Mesothelial cell of epicardium (in vitro differentiated cells): Measurements from ENCODE around the gene JPH3. TPM values are rescaled to one million over a fixed set of nuclear protein-coding genes. Genes with fewer than 3 reads are reported as not detected.

Experiments
- DNase-seq, 2 experiments: peaks; one replicate each; pipeline ENCODE4 v3.0.0; 2021; ENCODE audit warnings: low spot score in 2 of 2; ENCODE audit not compliant: unreplicated experiment in 2 of 2
- H3K27ac Mint-ChIP-seq: 2 replicates; pipeline ENCODE4 v1.8.0; 2021; ENCODE audit warnings: mixed read lengths
- H3K27me3 Mint-ChIP-seq: 2 replicates; pipeline ENCODE4 v1.8.0; 2021; ENCODE audit warnings: low read depth, mixed read lengths
- H3K36me3 Mint-ChIP-seq: 2 replicates; pipeline ENCODE4 v1.8.0; 2021; ENCODE audit warnings: mixed read lengths
- H3K4me1 Mint-ChIP-seq: 2 replicates; pipeline ENCODE4 v1.8.0; 2021; ENCODE audit warnings: mixed read lengths
- H3K4me3 Mint-ChIP-seq: 2 replicates; pipeline ENCODE4 v1.8.0; 2021; ENCODE audit warnings: mild to moderate bottlenecking, moderate library complexity, mixed read lengths
- H3K9me3 Mint-ChIP-seq: 2 replicates; pipeline ENCODE4 v1.8.0; 2021; ENCODE audit warnings: mixed read lengths
- total RNA-seq: library from RNA; stranded (reverse); gene quantifications from 3 replicates; pipeline ENCODE4 v1.2.1, GENCODE V29; 2021
- TF ChIP-seq, protein P1 (sequence below): fragments of 200-600 bp; sonication (generic); IDR thresholded peaks from one replicate; pipeline ENCODE4 v1.5.0; 2021; ENCODE audit warnings: antibody characterized with exemption; ENCODE audit not compliant: unreplicated experiment

JPH3 gene
- total RNA-seq, 1 donor from 2014 or later: 16.8 TPM

DNA sequence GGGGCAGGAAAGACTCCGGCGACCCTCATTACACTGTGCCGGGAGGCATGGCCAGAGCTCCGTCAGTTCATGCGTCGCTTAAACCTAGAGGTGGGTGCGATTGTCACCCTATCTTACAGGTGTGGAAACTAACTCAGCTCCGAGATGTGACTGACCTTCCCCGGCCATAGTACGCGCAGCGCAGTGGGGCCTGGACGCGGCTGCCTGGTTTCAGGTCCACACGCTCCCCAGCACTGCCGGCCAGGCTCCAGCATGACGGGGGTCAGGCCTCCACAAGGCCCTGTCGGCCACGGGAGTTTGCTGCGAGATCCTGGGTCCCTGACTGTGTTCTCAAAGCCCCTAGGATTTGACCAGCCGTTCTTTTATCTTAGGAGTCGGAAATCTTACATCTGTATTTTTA, 34.4 kb downstream of the JPH3 start:
- Mint-ChIP-seq H3K4me1 (peaks cover 3% of the 10 kb centered on the region), H3K36me3 (no peaks in the 10 kb centered on the region), H3K27ac (no peak overlapping the region), H3K4me3 (no peak overlapping the region), H3K9me3 (peaks cover 3% of the 10 kb centered on the region), H3K27me3 (peaks cover 28% of the 10 kb centered on the region)
- TF ChIP-seq, protein P1, sequence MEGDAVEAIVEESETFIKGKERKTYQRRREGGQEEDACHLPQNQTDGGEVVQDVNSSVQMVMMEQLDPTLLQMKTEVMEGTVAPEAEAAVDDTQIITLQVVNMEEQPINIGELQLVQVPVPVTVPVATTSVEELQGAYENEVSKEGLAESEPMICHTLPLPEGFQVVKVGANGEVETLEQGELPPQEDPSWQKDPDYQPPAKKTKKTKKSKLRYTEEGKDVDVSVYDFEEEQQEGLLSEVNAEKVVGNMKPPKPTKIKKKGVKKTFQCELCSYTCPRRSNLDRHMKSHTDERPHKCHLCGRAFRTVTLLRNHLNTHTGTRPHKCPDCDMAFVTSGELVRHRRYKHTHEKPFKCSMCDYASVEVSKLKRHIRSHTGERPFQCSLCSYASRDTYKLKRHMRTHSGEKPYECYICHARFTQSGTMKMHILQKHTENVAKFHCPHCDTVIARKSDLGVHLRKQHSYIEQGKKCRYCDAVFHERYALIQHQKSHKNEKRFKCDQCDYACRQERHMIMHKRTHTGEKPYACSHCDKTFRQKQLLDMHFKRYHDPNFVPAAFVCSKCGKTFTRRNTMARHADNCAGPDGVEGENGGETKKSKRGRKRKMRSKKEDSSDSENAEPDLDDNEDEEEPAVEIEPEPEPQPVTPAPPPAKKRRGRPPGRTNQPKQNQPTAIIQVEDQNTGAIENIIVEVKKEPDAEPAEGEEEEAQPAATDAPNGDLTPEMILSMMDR: no peak
- no peak for DNase-seq

DNA sequence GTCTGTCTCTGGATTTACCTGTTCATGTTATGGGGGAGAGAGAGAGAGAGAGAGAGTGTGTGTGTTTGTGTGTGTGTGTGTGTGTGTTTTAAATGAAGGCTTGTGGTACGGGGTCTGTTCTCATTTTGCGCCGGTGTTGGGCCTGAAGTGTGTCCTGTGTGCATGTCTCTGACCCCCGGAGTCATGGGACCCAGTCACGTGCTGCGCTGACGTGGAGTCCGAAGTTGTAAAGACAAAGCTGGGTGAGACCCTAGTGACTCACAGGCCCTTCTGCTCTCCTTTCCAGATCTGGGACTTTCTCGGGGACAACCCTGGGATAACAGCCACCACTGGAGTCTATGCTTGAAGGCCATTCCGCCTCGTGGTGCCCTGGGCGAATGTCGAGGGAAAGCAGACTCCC, 35.0 kb downstream of the JPH3 start:
- no peak for DNase-seq
- H3K4me1 Mint-ChIP-seq: peaks cover 3% of the 10 kb centered on the region
- H3K27me3 Mint-ChIP-seq: peaks cover 23% of the 10 kb centered on the region
- no peak overlapping the region for H3K4me3 Mint-ChIP-seq
- TF ChIP-seq, protein P1: no peak
- H3K27ac Mint-ChIP-seq: no peak overlapping the region
- no peaks in the 10 kb centered on the region for H3K9me3 Mint-ChIP-seq
- H3K36me3 Mint-ChIP-seq: no peaks in the 10 kb centered on the region

DNA sequence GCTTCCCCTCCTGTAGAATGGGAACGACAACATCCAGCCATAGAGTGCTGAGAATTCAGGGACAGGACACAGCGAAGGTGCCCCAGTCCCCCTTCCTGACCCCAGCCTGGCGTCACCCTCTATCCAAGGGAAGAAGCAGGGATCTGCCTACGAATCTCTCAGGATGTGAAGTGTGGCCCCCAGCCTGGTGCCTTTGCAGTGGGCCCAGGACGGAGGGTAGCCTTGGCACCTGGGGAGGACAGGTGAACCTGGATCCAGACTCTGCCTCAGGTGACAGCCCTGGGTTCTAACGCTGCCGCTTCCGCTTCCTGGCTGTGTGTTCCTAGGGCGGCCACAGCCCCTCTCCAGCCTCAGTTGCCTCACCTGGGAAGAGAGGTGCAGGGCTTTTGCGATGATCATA, 36.4 kb downstream of the JPH3 start:
- Mint-ChIP-seq H3K27me3 (peaks cover 22% of the 10 kb centered on the region), H3K4me1 (peaks cover 3% of the 10 kb centered on the region), H3K36me3 (peaks cover 2% of the 10 kb centered on the region), H3K4me3 (no peak overlapping the region), H3K9me3 (no peaks in the 10 kb centered on the region), H3K27ac (no peak overlapping the region)
- TF ChIP-seq, protein P1: no peak
- no peak for DNase-seq

DNA sequence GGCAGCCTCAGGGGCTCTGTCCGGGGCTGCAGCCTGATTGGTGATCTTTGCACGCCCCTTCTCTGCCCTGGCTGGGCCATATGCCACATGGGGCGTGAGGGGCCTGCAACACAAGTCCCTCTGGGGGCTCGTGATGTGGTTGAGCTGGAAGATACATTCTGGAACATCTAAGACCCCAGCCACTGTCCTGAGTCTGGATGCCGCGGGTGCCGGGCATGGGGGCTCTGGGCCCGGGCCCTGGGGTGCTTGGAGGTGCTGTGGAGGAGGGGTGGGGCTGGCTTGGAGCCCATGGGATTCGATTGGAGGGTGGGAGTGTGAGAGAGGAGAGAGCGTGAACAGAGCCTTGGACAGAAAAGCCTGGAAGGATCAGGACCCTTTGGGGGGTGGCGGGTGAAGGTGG, 39.4 kb downstream of the JPH3 start:
- Mint-ChIP-seq H3K4me3 (no peak overlapping the region), H3K27me3 (peaks cover 10% of the 10 kb centered on the region), H3K27ac (no peak overlapping the region), H3K9me3 (no peaks in the 10 kb centered on the region), H3K4me1 (no peaks in the 10 kb centered on the region), H3K36me3 (peaks cover 11% of the 10 kb centered on the region)
- TF ChIP-seq, protein P1: no peak
- DNase-seq: no peak

DNA sequence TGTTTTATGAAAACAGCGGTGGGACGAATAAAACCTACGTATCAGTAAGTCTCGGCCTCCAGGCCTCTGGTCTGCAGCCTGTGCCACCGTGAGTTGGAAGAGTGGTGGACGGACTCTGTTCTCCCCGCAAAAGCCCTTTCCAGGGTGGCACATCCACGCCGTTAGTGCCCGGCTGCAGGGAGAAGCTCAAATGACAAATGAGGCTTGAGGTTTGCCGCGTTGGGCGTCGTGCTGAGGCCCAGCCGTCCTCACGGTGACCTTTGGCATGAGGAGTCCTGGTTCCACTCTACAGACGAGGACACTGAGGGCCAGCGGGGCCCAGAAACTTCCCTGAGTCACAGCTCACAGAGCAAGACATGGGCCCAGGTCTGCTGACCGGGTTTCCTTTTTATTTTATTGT, 40.2 kb downstream of the JPH3 start:
- Mint-ChIP-seq H3K9me3 (no peaks in the 10 kb centered on the region), H3K36me3 (peaks cover 11% of the 10 kb centered on the region), H3K27ac (no peak overlapping the region), H3K27me3 (peaks cover 5% of the 10 kb centered on the region), H3K4me3 (no peak overlapping the region), H3K4me1 (no peaks in the 10 kb centered on the region)
- TF ChIP-seq, protein P1: no peak
- DNase-seq: no peak

DNA sequence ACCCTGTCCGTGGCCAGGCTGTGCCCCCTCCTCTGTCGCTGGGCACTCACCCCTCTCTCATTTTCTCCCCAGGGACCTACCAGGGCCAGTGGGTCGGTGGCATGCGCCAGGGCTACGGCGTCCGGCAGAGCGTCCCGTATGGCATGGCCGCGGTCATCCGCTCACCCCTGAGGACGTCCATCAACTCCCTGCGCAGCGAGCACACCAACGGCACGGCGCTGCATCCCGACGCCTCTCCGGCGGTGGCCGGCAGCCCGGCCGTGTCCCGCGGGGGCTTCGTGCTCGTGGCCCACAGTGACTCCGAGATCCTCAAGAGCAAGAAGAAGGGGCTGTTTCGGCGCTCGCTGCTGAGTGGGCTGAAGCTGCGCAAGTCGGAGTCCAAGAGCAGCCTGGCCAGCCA, 41.9 kb downstream of the JPH3 start:
- Mint-ChIP-seq H3K4me3 (no peak overlapping the region), H3K27ac (no peak overlapping the region), H3K4me1 (no peaks in the 10 kb centered on the region), H3K27me3 (peaks cover 3% of the 10 kb centered on the region), H3K9me3 (no peaks in the 10 kb centered on the region), H3K36me3 (peaks cover 11% of the 10 kb centered on the region)
- DNase-seq: no peak
- TF ChIP-seq, protein P1: no peak
